Measurements from ENCODE around the gene AMH.

- no peak for TF ChIP-seq CTCF (conservative IDR thresholded peaks at IDR 0.05 in 1 of 2, IDR thresholded peaks at IDR 0.05 in 1 of 2; ENCODE audit: low read depth in 1 of 2, low read length in 2 of 2)
- no peak for TF ChIP-seq EZH2 (IDR thresholded peaks at IDR 0.05; ENCODE audit: low read length, missing control alignments)
These were observed 15.4 kb upstream of the AMH start for GRCh38 chr19:2233601-2234280.

Measured in fibroblast of lung (primary cell).